Measurements from ENCODE around the gene DNAH10.

Gene DNAH10

GRCh38 chr12:123966596-123966995 lies 204.5 kb downstream of the DNAH10 start:
- no peak for DNase-seq (ENCODE audit: low read depth)

- no peak for DNase-seq (ENCODE audit: low read depth)
These were observed 205.1 kb downstream of the DNAH10 start for GRCh38 chr12:123967121-123967586.

- DNase-seq (ENCODE audit: low read depth), result no peak
These were observed 209.3 kb downstream of the DNAH10 start for GRCh38 chr12:123971449-123971769.

- DNase-seq (ENCODE audit: low read depth), result peak; percentile 19
These were observed 209.8 kb downstream of the DNAH10 start for GRCh38 chr12:123971770-123972456.

- peak; percentile 90 for DNase-seq (ENCODE audit: low read depth)
These were observed 210.6 kb downstream of the DNAH10 start, which contains the start of the genes CCDC92 and ZNF664 for GRCh38 chr12:123972457-123973401. Gene CCDC92, minus strand, starts transcription at chr12:123972831. Its CDS starts 28,526 bp downstream, at chr12:123944305. Gene ZNF664, plus strand, starts transcription at chr12:123973215. Its CDS starts 38,930 bp downstream, at chr12:124012145.

GRCh38 chr12:123973552-123974341 lies 211.6 kb downstream of the DNAH10 start:
- peak; percentile 10 for DNase-seq (ENCODE audit: low read depth)

- no peak for DNase-seq (ENCODE audit: low read depth)
These were observed 214.2 kb downstream of the DNAH10 start for GRCh38 chr12:123976227-123976826.

GRCh38 chr12:123979566-123979965 lies 217.5 kb downstream of the DNAH10 start:
- DNase-seq (ENCODE audit: low read depth), result no peak

- DNase-seq (ENCODE audit: low read depth), result no peak
These were observed 220.2 kb downstream of the DNAH10 start for GRCh38 chr12:123982269-123982668.

- DNase-seq (ENCODE audit: low read depth), result peak; percentile 31
These were observed 221.9 kb downstream of the DNAH10 start for GRCh38 chr12:123983822-123984485.

GRCh38 chr12:123984903-123985302 lies 222.8 kb downstream of the DNAH10 start:
- no peak for DNase-seq (ENCODE audit: low read depth)
